Smooth muscle cell (in vitro differentiated cells): ENCODE data around the gene AOAH. TPM values are rescaled to one million over a fixed set of nuclear protein-coding genes. Genes with fewer than 3 reads are reported as not detected.

Experiments
- DNase-seq: peaks from one replicate; lab custom pipeline; 2025; ENCODE audit not compliant: unreplicated experiment; lab: John Stamatoyannopoulos, UW
- H2AFZ ChIP-seq: fragments of 200-600 bp; sonication (generic); 2 replicates; pipeline ENCODE4 v1.6.0; 2016; ENCODE audit warnings: antibody characterized with exemption, low read depth, mild to moderate bottlenecking
- H3F3A ChIP-seq: fragments of 200-600 bp; sonication (generic); 2 replicates; pipeline ENCODE4 v1.6.0; 2017; ENCODE audit warnings: antibody characterized with exemption, low read depth
- H3K27ac ChIP-seq: fragments of 200-600 bp; sonication (generic); 2 replicates; pipeline ENCODE4 v1.5.1; 2016; ENCODE audit warnings: low read depth, mild to moderate bottlenecking
- H3K27me3 ChIP-seq: fragments of 200-600 bp; sonication (generic); 2 replicates; pipeline ENCODE4 v1.6.1; 2016; ENCODE audit warnings: low read depth, mild to moderate bottlenecking
- H3K36me3 ChIP-seq: fragments of 200-600 bp; sonication (generic); 2 replicates; pipeline ENCODE4 v1.5.1; 2016; ENCODE audit warnings: low read depth
- H3K4me1 ChIP-seq: fragments of 200-600 bp; sonication (generic); 2 replicates; pipeline ENCODE4 v1.5.1; 2016; ENCODE audit warnings: low read depth
- H3K4me2 ChIP-seq: fragments of 200-600 bp; sonication (generic); 2 replicates; pipeline ENCODE4 v1.6.0; 2016; ENCODE audit warnings: mild to moderate bottlenecking
- H3K4me3 ChIP-seq: fragments of 200-600 bp; sonication (generic); 2 replicates; pipeline ENCODE4 v1.5.1; 2016; ENCODE audit warnings: mild to moderate bottlenecking
- H3K79me2 ChIP-seq: fragments of 200-600 bp; sonication (generic); 2 replicates; pipeline ENCODE4 v1.6.0; 2016; ENCODE audit warnings: low read depth, mild to moderate bottlenecking
- H3K9ac ChIP-seq: fragments of 200-600 bp; sonication (generic); 2 replicates; pipeline ENCODE4 v1.6.0; 2016; ENCODE audit warnings: low read depth
- H3K9me3 ChIP-seq: fragments of 200-600 bp; sonication (generic); replicated peaks from 2 replicates; pipeline ENCODE4 v1.5.1; 2016; ENCODE audit warnings: low read depth
- H4K20me1 ChIP-seq: fragments of 200-600 bp; sonication (generic); 2 replicates; pipeline ENCODE4 v1.6.0; 2016; ENCODE audit warnings: low read depth
- CTCF ChIP-seq: fragments of 200-600 bp; sonication (generic); IDR thresholded peaks from 2 replicates; pipeline ENCODE4 v1.5.1; 2017; ENCODE audit warnings: borderline replicate concordance, mild to moderate bottlenecking, antibody characterized with exemption; ENCODE audit not compliant: insufficient read depth, poor library complexity, severe bottlenecking
- WGBS: methylation state at CpG from one replicate; pipeline ENCODE4 v1.1.7; 2016; ENCODE audit warnings: low lambda C conversion rate; 5-methylcytosine and 5-hydroxymethylcytosine counted together
- polyA plus RNA-seq: library from polyadenylated mRNA; unstranded; fragments of >200 nt; fragmentation: Nextera tagmentation; extraction: Ambion mirVana; gene quantifications from 2 replicates; pipeline ENCODE4 v1.2.1, GENCODE V29; 2016
- total RNA-seq: library from RNA; depleted of rRNA; stranded (reverse); fragments of >200 nt; gene quantifications from 2 replicates; pipeline ENCODE4 v1.2.3, GENCODE V29; 2014

AOAH gene
- total and polyA plus RNA-seq, 2 experiments from 2014 or later, result not detected

GRCh38 chr7:36667007-36667745, 57.1 kb downstream of the AOAH start:
- Histone ChIP-seq H3K27ac (no peak overlapping the region), H3K4me3 (no peak overlapping the region), H3K27me3 (no peaks in the 10 kb centered on the region), H2AFZ (no peak overlapping the region), H3K9ac (no peak overlapping the region), H3K4me2 (no peak overlapping the region), H3K4me1 (no peaks in the 10 kb centered on the region), H3K9me3 (no peaks in the 10 kb centered on the region), H3K79me2 (no peaks in the 10 kb centered on the region), H3F3A (peaks cover 8% of the 10 kb centered on the region), H4K20me1 (no peaks in the 10 kb centered on the region), H3K36me3 (no peaks in the 10 kb centered on the region)
- no peak for TF ChIP-seq CTCF
- no peak for DNase-seq
- 59% methylated on average over 2 of the region's 2 CpGs for WGBS

- H3K4me3 ChIP-seq, result no peak overlapping the region
- no peaks in the 10 kb centered on the region for H3K36me3 ChIP-seq
- no peak for DNase-seq
- no peak overlapping the region for H3K9ac ChIP-seq
- H3K79me2 ChIP-seq, result no peaks in the 10 kb centered on the region
- TF ChIP-seq CTCF, result no peak
- no peak overlapping the region for H3K27ac ChIP-seq
- 89% methylated on average over 4 of the region's 4 CpGs for WGBS
- no peak overlapping the region for H2AFZ ChIP-seq
- no peaks in the 10 kb centered on the region for H3F3A ChIP-seq
- no peaks in the 10 kb centered on the region for H4K20me1 ChIP-seq
- no peak overlapping the region for H3K4me2 ChIP-seq
- no peaks in the 10 kb centered on the region for H3K27me3 ChIP-seq
- peaks cover 34% of the 10 kb centered on the region for H3K4me1 ChIP-seq
- H3K9me3 ChIP-seq, result no peaks in the 10 kb centered on the region
These were observed 60.8 kb downstream of the AOAH start for GRCh38 chr7:36663481-36663880.

GRCh38 chr7:36661135-36661840, 63.0 kb downstream of the AOAH start:
- 74% methylated on average over 7 of the region's 7 CpGs for WGBS
- H3K27me3 ChIP-seq, result no peaks in the 10 kb centered on the region

More at GRCh38 chr7:36661135-36661840, 63.0 kb downstream of the AOAH start:
- H3K4me3 ChIP-seq, result no peak overlapping the region
- peaks cover 47% of the 10 kb centered on the region for H3K4me1 ChIP-seq
- no peaks in the 10 kb centered on the region for H3K36me3 ChIP-seq
- no peak overlapping the region for H3K27ac ChIP-seq
- no peak for TF ChIP-seq CTCF
- H3K9ac ChIP-seq, result peak overlapping the region; percentile 1
- H3K79me2 ChIP-seq, result no peaks in the 10 kb centered on the region
- H4K20me1 ChIP-seq, result no peaks in the 10 kb centered on the region
- peak overlapping the region; percentile 10 for H3K4me2 ChIP-seq
- DNase-seq, result no peak
- no peak overlapping the region for H2AFZ ChIP-seq
- no peaks in the 10 kb centered on the region for H3K9me3 ChIP-seq
- H3F3A ChIP-seq, result no peaks in the 10 kb centered on the region
